Measurements from ENCODE around the gene CFTR.

DNA sequence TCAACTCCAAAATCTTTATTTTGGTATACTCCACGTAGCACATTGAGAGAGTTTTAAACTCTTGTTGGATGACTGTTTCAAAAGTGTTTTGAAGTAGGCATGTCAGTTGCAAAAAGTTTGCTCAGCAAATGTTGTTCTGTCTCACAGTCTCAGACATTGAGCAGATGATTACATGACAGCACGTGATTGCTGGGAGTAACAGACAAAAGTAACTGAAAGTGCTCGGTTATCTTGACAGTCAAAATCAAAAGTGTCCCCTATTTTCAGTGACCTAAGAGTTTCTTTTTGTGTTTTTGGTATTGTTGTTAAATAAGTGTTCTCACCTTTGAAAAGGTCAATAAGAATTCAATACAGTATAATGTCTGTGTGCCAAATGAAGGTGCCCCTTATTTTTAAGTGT lies 84.3 kb downstream of the CFTR start:
- no peak for TF ChIP-seq POLR2AphosphoS5 (IDR thresholded peaks at IDR 0.05; ENCODE audit: low read depth, low read length)
- no peak for TF ChIP-seq SIN3A (IDR thresholded peaks at IDR 0.05; ENCODE audit: borderline replicate concordance, insufficient read depth, low read length)
- TF ChIP-seq TAF1 (IDR thresholded peaks at IDR 0.05; ENCODE audit: borderline replicate concordance, insufficient read depth, low read length) = no peak
- TF ChIP-seq, protein P1, sequence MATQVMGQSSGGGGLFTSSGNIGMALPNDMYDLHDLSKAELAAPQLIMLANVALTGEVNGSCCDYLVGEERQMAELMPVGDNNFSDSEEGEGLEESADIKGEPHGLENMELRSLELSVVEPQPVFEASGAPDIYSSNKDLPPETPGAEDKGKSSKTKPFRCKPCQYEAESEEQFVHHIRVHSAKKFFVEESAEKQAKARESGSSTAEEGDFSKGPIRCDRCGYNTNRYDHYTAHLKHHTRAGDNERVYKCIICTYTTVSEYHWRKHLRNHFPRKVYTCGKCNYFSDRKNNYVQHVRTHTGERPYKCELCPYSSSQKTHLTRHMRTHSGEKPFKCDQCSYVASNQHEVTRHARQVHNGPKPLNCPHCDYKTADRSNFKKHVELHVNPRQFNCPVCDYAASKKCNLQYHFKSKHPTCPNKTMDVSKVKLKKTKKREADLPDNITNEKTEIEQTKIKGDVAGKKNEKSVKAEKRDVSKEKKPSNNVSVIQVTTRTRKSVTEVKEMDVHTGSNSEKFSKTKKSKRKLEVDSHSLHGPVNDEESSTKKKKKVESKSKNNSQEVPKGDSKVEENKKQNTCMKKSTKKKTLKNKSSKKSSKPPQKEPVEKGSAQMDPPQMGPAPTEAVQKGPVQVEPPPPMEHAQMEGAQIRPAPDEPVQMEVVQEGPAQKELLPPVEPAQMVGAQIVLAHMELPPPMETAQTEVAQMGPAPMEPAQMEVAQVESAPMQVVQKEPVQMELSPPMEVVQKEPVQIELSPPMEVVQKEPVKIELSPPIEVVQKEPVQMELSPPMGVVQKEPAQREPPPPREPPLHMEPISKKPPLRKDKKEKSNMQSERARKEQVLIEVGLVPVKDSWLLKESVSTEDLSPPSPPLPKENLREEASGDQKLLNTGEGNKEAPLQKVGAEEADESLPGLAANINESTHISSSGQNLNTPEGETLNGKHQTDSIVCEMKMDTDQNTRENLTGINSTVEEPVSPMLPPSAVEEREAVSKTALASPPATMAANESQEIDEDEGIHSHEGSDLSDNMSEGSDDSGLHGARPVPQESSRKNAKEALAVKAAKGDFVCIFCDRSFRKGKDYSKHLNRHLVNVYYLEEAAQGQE (IDR thresholded peaks at IDR 0.05; ENCODE audit: insufficient read depth in 1 of 2, low read depth in 2 of 2, low read length in 2 of 2) = no peak
